GM23248 (cell line): ENCODE data around the gene OXSM.

Source experiments
- EZH2 ChIP-seq: fragments of 200-600 bp; sonication (generic); IDR thresholded peaks from 2 replicates; pipeline ENCODE4 v1.6.1; 2018; ENCODE audit warnings: antibody characterized with exemption, mild to moderate bottlenecking; ENCODE audit not compliant: insufficient read depth, poor library complexity, severe bottlenecking
- EZH2phosphoT487 ChIP-seq: fragments of 200-600 bp; sonication (generic); IDR thresholded peaks from 2 replicates; pipeline ENCODE4 v1.6.1; 2018; ENCODE audit warnings: antibody characterized with exemption, moderate library complexity, mild to moderate bottlenecking, low read depth; ENCODE audit not compliant: insufficient read depth

- TF ChIP-seq EZH2: no peak
- TF ChIP-seq EZH2phosphoT487: no peak
Measured at GRCh38 chr3:25785826-25786225, 4.1 kb upstream of the OXSM start.
